HepG2 (cell line): ENCODE results near the gene PRSS3. TPM values are rescaled to one million over a fixed set of nuclear protein-coding genes. Genes with fewer than 3 reads are reported as not detected.

Source experiments
- ATAC-seq: fragments of 200-7000 bp; cut with Tn5 transposase; 3 replicates; pipeline ENCODE4 v1.9.1; 2020; ENCODE audit warnings: mild to moderate bottlenecking, moderate library complexity
- BruUV-seq: library from RNA; stranded (reverse); fragments of 400-500 nt; replicated peaks from 2 replicates; lab custom pipeline; 2021; lab: Mats Ljungman, UMichigan
- CTCF ChIA-PET: fragments of 300-600 bp; formaldehyde crosslinking; extraction: SDS; loops from one replicate; lab custom pipeline; 2021; ENCODE audit warnings: low total read pairs, inconsistent platforms, low intra/inter-chr PET ratio; lab: Yijun Ruan, JAX
- POLR2A ChIA-PET: fragments of 350-600 bp; sonication (Branson Sonifier 250); formaldehyde crosslinking; loops from one replicate; lab custom pipeline; 2020; ENCODE audit warnings: antibody characterized with exemption, inconsistent platforms; lab: Yijun Ruan, JAX
- DNase-seq: peaks from one replicate; pipeline ENCODE4 v3.0.0-alpha.2; 2015; ENCODE audit warnings: low spot score
- FAIRE-seq: peaks from 3 replicates; lab custom pipeline; 2011; peaks lifted over from hg19 to GRCh38; lab: Jason Lieb, UNC
- H2AFZ ChIP-seq: one replicate; pipeline ENCODE4 v1.6.1; 2011; ENCODE audit warnings: low read length, inconsistent platforms
- H3K27ac ChIP-seq: fragments of 300-600 bp; 3 replicates; pipeline ENCODE4 v1.8.0; 2011; ENCODE audit warnings: mixed run types, mild to moderate bottlenecking, mixed read lengths, low read length, inconsistent platforms; ENCODE audit not compliant: insufficient read depth; ENCODE audit errors: extremely low read length
- H3K27me3 ChIP-seq, 2 experiments: fragments of 200-600 bp in 1 of 2; 2 replicates in 1 of 2; 3 replicates in 1 of 2; pipeline versions ENCODE4 v1.6.0 to v1.8.0; 2011; ENCODE audit warnings: low read length in 2 of 2, mild to moderate bottlenecking in 2 of 2, moderate library complexity in 2 of 2, inconsistent platforms in 1 of 2; ENCODE audit not compliant: insufficient read depth in 2 of 2, control insufficient read depth in 1 of 2
- H3K36me3 ChIP-seq, 2 experiments: fragments of 200-600 bp in 1 of 2; replicated peaks in 1 of 2; 2 replicates in 1 of 2; 3 replicates in 1 of 2; pipeline versions ENCODE4 v1.5.1 to v1.8.0; 2011; ENCODE audit warnings: low read length in 2 of 2, inconsistent platforms in 1 of 2; ENCODE audit not compliant: insufficient read depth in 2 of 2, control insufficient read depth in 1 of 2
- H3K4me1 ChIP-seq: 2 replicates; pipeline ENCODE4 v1.5.1; 2012; ENCODE audit warnings: low read length, inconsistent platforms; ENCODE audit not compliant: insufficient read depth
- H3K4me2 ChIP-seq: 2 replicates; pipeline ENCODE4 v1.6.0; 2011; ENCODE audit warnings: low read depth, low read length, inconsistent platforms
- H3K4me3 ChIP-seq, 3 experiments: fragments of 200-600 bp in 1 of 3; sonication (generic), shearing (Covaris generic) in 1 of 3; replicated peaks in 1 of 3; 2 replicates each; pipeline ENCODE4 v1.5.1; 2011 to 2016; ENCODE audit warnings: low read length in 3 of 3, inconsistent platforms in 2 of 3, low read depth in 2 of 3, mild to moderate bottlenecking in 2 of 3, control low read depth in 1 of 3, mixed read lengths in 1 of 3; ENCODE audit not compliant: insufficient read depth in 1 of 3
- H3K79me2 ChIP-seq: one replicate; pipeline ENCODE4 v1.6.1; 2011; ENCODE audit warnings: low read length, inconsistent platforms; ENCODE audit not compliant: insufficient read depth
- H3K9ac ChIP-seq: 2 replicates; pipeline ENCODE4 v1.6.0; 2011; ENCODE audit warnings: mild to moderate bottlenecking, low read depth, low read length, inconsistent platforms; ENCODE audit not compliant: insufficient read depth
- H3K9me3 ChIP-seq: 2 replicates; pipeline ENCODE4 v1.5.1; 2012; ENCODE audit warnings: mild to moderate bottlenecking, low read length
- H4K20me1 ChIP-seq: 2 replicates; pipeline ENCODE4 v1.6.0; 2011; ENCODE audit warnings: inconsistent platforms, mild to moderate bottlenecking, low read length, moderate library complexity; ENCODE audit not compliant: insufficient read depth
- FOSL1 ChIP-seq: sonication (generic); formaldehyde crosslinking; IDR thresholded peaks from 2 replicates; pipeline ENCODE4 v1.9.0; 2021; ENCODE audit warnings: missing genetic modification reagents, borderline replicate concordance
- GPN1 ChIP-seq: sonication (generic); formaldehyde crosslinking; IDR thresholded peaks from 2 replicates; pipeline ENCODE4 v1.5.1; 2020; ENCODE audit warnings: missing genetic modification reagents, borderline replicate concordance
- MAFF ChIP-seq: IDR thresholded peaks from 2 replicates; pipeline ENCODE4 v1.6.1; 2011; ENCODE audit warnings: low read depth, low read length, improper control_type of control experiment
- MAFK ChIP-seq, 2 experiments: IDR thresholded peaks in 1 of 2; conservative IDR thresholded peaks in 1 of 2; 2 replicates each; pipeline ENCODE4 v1.6.1; 2011; ENCODE audit warnings: improper control_type of control experiment in 2 of 2, low read length in 2 of 2
- RAD21 ChIP-seq: fragments of 450-650 bp; formaldehyde crosslinking; IDR thresholded peaks from 2 replicates; pipeline ENCODE4 v1.5.0; 2020; ENCODE audit warnings: mild to moderate bottlenecking
- RERE ChIP-seq: IDR thresholded peaks from 2 replicates; pipeline ENCODE4 v1.6.1; 2016; ENCODE audit warnings: low read depth, missing genetic modification reagents, missing compliant biosample characterization
- STAG1 ChIP-seq: sonication (generic); formaldehyde crosslinking; IDR thresholded peaks from 2 replicates; pipeline ENCODE4 v1.4.0; 2020; ENCODE audit warnings: missing genetic modification reagents
- TFDP1 ChIP-seq: IDR thresholded peaks from 2 replicates; pipeline ENCODE4 v1.6.1; 2016; ENCODE audit warnings: missing compliant biosample characterization, missing genetic modification reagents, borderline replicate concordance
- ZMYM2 ChIP-seq: sonication (generic); formaldehyde crosslinking; IDR thresholded peaks from 2 replicates; pipeline ENCODE4 v1.8.0; 2022; ENCODE audit warnings: mild to moderate bottlenecking, missing genetic modification reagents
- ZNF17 ChIP-seq: sonication (generic); formaldehyde crosslinking; IDR thresholded peaks from 2 replicates; pipeline ENCODE4 v1.5.0; 2020; ENCODE audit warnings: mild to moderate bottlenecking, missing genetic modification reagents
- ZNF33A ChIP-seq: sonication (generic); formaldehyde crosslinking; IDR thresholded peaks from 2 replicates; pipeline ENCODE4 v1.5.1; 2020; ENCODE audit warnings: missing genetic modification reagents, mild to moderate bottlenecking, moderate library complexity, borderline replicate concordance
- ZNF343 ChIP-seq: sonication (generic); formaldehyde crosslinking; IDR thresholded peaks from 2 replicates; pipeline ENCODE4 v1.4.0; 2020; ENCODE audit warnings: mild to moderate bottlenecking, missing genetic modification reagents
- WGBS: methylation state at CpG from one replicate; pipeline ENCODE4 v1.1.6; 2017; ENCODE audit warnings: low lambda C conversion rate; 5-methylcytosine and 5-hydroxymethylcytosine counted together
- in situ Hi-C: cut with HindIII; loops from 2 replicates; pipeline ENCODE4 v1.10.0; 2017; ENCODE audit warnings: low pct_unique_long_range_greater_than_20kb; ENCODE audit not compliant: extremely low pct_ligation_motif_present
- intact Hi-C: fragments of 100-400 bp; cut with micrococcal nuclease; formaldehyde crosslinking; loops from one replicate; pipeline ENCODE4 v1.10.0; 2022; ENCODE audit not compliant: unreplicated experiment
- polyA plus RNA-seq, 8 experiments: library from polyadenylated mRNA; depleted of rRNA in 3 of 8; stranded (reverse) in 7 of 8; unstranded in 1 of 8; fragments of >200 nt; fragmentation: Illumina TruSeq in 4 of 8; extraction: Trizol in 4 of 8; gene quantifications; 2 replicates each; pipeline versions ENCODE4 v1.2.1 to v1.2.3, GENCODE V29; 2011 to 2016; ENCODE audit warnings: low read depth in 4 of 8, missing spikeins in 1 of 8, mixed read lengths in 1 of 8; ENCODE audit not compliant: insufficient read depth in 1 of 8
- total RNA-seq, 5 experiments: library from RNA; depleted of rRNA; stranded (reverse); fragments of >200 nt; fragmentation: Illumina TruSeq; extraction: Trizol; gene quantifications; 2 replicates each; pipeline ENCODE4 v1.2.3, GENCODE V29; 2016; ENCODE audit warnings: low read depth in 1 of 5
- TF ChIP-seq, protein P1 (sequence below): sonication (generic); formaldehyde crosslinking; IDR thresholded peaks from 2 replicates; pipeline ENCODE4 v1.4.0; 2020; ENCODE audit warnings: missing genetic modification reagents
- TF ChIP-seq, protein P2 (sequence below): sonication (generic); formaldehyde crosslinking; IDR thresholded peaks from 2 replicates; pipeline ENCODE4 v1.4.0; 2020; ENCODE audit warnings: mild to moderate bottlenecking, missing genetic modification reagents
- TF ChIP-seq, protein P3 (sequence below): fragments of 450-650 bp; IDR thresholded peaks from 2 replicates; pipeline ENCODE4 v1.6.1; 2017

The PRSS3 gene
- total and polyA plus RNA-seq, 2 of the 13 experiments (the other 11 are each of a cell fraction or from before 2014, with no cell fraction given): not detected

GRCh38 chr9:33785914-33786313 is 9.4 kb upstream of the PRSS3 start:
- no peaks in the 10 kb centered on the region for H3K36me3 ChIP-seq
- TF ChIP-seq, protein P1, sequence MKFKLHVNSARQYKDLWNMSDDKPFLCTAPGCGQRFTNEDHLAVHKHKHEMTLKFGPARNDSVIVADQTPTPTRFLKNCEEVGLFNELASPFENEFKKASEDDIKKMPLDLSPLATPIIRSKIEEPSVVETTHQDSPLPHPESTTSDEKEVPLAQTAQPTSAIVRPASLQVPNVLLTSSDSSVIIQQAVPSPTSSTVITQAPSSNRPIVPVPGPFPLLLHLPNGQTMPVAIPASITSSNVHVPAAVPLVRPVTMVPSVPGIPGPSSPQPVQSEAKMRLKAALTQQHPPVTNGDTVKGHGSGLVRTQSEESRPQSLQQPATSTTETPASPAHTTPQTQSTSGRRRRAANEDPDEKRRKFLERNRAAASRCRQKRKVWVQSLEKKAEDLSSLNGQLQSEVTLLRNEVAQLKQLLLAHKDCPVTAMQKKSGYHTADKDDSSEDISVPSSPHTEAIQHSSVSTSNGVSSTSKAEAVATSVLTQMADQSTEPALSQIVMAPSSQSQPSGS: no peak
- no peak for TF ChIP-seq ZNF17 (CRISPR knock-in tag)
- TF ChIP-seq, protein P2, sequence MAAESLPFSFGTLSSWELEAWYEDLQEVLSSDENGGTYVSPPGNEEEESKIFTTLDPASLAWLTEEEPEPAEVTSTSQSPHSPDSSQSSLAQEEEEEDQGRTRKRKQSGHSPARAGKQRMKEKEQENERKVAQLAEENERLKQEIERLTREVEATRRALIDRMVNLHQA (CRISPR knock-in tag): no peak
- no peak for TF ChIP-seq ZNF343 (CRISPR knock-in tag)
- peak; percentile 79 for TF ChIP-seq STAG1 (CRISPR knock-in tag)
- no peak for TF ChIP-seq RERE
- TF ChIP-seq MAFF: peak; percentile 81
- no peak for TF ChIP-seq GPN1 (CRISPR knock-in tag)
- TF ChIP-seq MAFK (conservative IDR thresholded peaks at IDR 0.05 in 1 of 2, IDR thresholded peaks at IDR 0.05 in 1 of 2; ENCODE audit: low read length in 2 of 2): peak; percentile 72 to 90
- peak; percentile 43; the same call in 1 of the 2 replicates for TF ChIP-seq RAD21 (CRISPR knock-in tag)
- TF ChIP-seq TFDP1 (CRISPR knock-in tag): peak; percentile 32; the same call in 1 of the 2 replicates
- TF ChIP-seq, protein P3, sequence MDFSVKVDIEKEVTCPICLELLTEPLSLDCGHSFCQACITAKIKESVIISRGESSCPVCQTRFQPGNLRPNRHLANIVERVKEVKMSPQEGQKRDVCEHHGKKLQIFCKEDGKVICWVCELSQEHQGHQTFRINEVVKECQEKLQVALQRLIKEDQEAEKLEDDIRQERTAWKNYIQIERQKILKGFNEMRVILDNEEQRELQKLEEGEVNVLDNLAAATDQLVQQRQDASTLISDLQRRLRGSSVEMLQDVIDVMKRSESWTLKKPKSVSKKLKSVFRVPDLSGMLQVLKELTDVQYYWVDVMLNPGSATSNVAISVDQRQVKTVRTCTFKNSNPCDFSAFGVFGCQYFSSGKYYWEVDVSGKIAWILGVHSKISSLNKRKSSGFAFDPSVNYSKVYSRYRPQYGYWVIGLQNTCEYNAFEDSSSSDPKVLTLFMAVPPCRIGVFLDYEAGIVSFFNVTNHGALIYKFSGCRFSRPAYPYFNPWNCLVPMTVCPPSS: no peak
- TF ChIP-seq ZMYM2 (CRISPR knock-in tag): no peak
- no peak for TF ChIP-seq ZNF33A (CRISPR knock-in tag)
- no peak for TF ChIP-seq FOSL1

More at GRCh38 chr9:33785914-33786313, 9.4 kb upstream of the PRSS3 start:
- ChIA-PET POLR2A (no interaction called here), CTCF (interaction anchor here (1.6 kb wide), 1 partner anchor 66 kb away, joined by 10 read pairs; no protein-coding TSS in a partner anchor)
- 3% methylated on average over 5 of the region's 5 CpGs for WGBS
- no peaks in the 10 kb centered on the region for H3K79me2 ChIP-seq
- DNase-seq (peak; percentile 60), FAIRE-seq (peak; percentile 92), ATAC-seq (peak; percentile 100)
- H3K4me3 ChIP-seq: no peak overlapping the region; a peak in 1 of 6 replicates
- H2AFZ ChIP-seq: peak overlapping the region; percentile 25
- H4K20me1 ChIP-seq: no peaks in the 10 kb centered on the region
- intact Hi-C loops (loop anchor here (1.0 kb wide), 1 partner anchor 66 kb away; no protein-coding TSS in a partner anchor), in situ Hi-C loops (no loop called here)
- H3K9me3 ChIP-seq: no peaks in the 10 kb centered on the region
- H3K27ac ChIP-seq: no peak overlapping the region
- peaks cover 0 to 8% of the 10 kb centered on the region in 2 experiments; a peak in 1 of 5 replicates for H3K27me3 ChIP-seq
- H3K4me2 ChIP-seq: peak overlapping the region; percentile 64
- BruUV-seq: no TSS peak
- no peak overlapping the region for H3K9ac ChIP-seq
- peaks cover 10% of the 10 kb centered on the region for H3K4me1 ChIP-seq
